LNCaP clone FGC (cell line): Measurements from ENCODE around the gene OGDH.

Source experiments
- DNase-seq: peaks from one replicate; pipeline ENCODE4 v3.0.0-alpha.2; 2011; ENCODE audit warnings: low read depth
- H3K4me3 ChIP-seq: 2 replicates; pipeline ENCODE4 v1.5.1; 2011; ENCODE audit warnings: mild to moderate bottlenecking, low read depth, low read length, control low read depth
- TF ChIP-seq, protein P1 (sequence below): IDR thresholded peaks from 2 replicates; pipeline ENCODE4 v1.5.1; 2012; ENCODE audit warnings: mild to moderate bottlenecking; ENCODE audit not compliant: control insufficient read depth, insufficient read depth; ENCODE audit errors: extremely low read depth

The OGDH gene

GRCh38 chr7:44621034-44621749, 14.8 kb downstream of the OGDH start:
- no peak for DNase-seq
- no peak overlapping the region for H3K4me3 ChIP-seq
- TF ChIP-seq, protein P1, sequence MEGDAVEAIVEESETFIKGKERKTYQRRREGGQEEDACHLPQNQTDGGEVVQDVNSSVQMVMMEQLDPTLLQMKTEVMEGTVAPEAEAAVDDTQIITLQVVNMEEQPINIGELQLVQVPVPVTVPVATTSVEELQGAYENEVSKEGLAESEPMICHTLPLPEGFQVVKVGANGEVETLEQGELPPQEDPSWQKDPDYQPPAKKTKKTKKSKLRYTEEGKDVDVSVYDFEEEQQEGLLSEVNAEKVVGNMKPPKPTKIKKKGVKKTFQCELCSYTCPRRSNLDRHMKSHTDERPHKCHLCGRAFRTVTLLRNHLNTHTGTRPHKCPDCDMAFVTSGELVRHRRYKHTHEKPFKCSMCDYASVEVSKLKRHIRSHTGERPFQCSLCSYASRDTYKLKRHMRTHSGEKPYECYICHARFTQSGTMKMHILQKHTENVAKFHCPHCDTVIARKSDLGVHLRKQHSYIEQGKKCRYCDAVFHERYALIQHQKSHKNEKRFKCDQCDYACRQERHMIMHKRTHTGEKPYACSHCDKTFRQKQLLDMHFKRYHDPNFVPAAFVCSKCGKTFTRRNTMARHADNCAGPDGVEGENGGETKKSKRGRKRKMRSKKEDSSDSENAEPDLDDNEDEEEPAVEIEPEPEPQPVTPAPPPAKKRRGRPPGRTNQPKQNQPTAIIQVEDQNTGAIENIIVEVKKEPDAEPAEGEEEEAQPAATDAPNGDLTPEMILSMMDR = no peak

GRCh38 chr7:44621750-44622103, 15.3 kb downstream of the OGDH start:
- no peak for DNase-seq
- peak overlapping the region; percentile 5; the same call in 1 of the 2 replicates for H3K4me3 ChIP-seq
- TF ChIP-seq, protein P1 = no peak

GRCh38 chr7:44622342-44623151, 16.1 kb downstream of the OGDH start:
- TF ChIP-seq, protein P1 = no peak
- DNase-seq = no peak
- peak overlapping the region; percentile 5; the same call in 1 of the 2 replicates for H3K4me3 ChIP-seq

DNA sequence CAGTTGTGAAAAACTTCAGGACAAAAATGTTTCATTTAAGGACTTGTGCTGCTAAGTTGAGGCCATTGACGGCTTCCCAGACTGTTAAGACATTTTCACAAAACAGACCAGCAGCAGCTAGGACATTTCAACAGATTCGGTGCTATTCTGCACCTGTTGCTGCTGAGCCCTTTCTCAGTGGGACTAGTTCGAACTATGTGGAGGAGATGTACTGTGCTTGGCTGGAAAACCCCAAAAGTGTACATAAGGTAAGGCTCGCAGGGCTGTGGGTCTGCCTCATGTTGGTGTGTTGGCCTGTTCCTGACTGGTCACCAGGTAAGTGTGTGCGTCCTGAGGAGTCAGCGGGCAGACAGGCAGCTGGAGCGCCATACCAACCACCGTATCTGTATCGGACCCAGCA, 17.9 kb downstream of the OGDH start:
- H3K4me3 ChIP-seq = no peak overlapping the region
- TF ChIP-seq, protein P1 = no peak
- no peak for DNase-seq

- TF ChIP-seq, protein P1 = no peak
- no peak overlapping the region for H3K4me3 ChIP-seq
- no peak for DNase-seq
Observed at GRCh38 chr7:44625526-44626471, 19.4 kb downstream of the OGDH start.

- no peak for DNase-seq
- no peak overlapping the region for H3K4me3 ChIP-seq
- TF ChIP-seq, protein P1 = no peak
Observed at GRCh38 chr7:44626620-44627019, 20.2 kb downstream of the OGDH start.
